ENCODE results near the gene NHEJ1. TPM values are rescaled to one million over a fixed set of nuclear protein-coding genes. Genes with fewer than 3 reads are reported as not detected.

NHEJ1 gene
- total and polyA plus RNA-seq, 8 donors, result 4.5 to 25.5 (median 11.8) TPM

GRCh38 chr2:219122202-219122980 is 38.2 kb downstream of the NHEJ1 start:
- intact Hi-C loops (cut with DNase I; ENCODE audit: low total_unique reads), result no loop called here
- Histone ChIP-seq H3K36me3 (no peaks in the 10 kb centered on the region), H3K27me3 (no peaks in the 10 kb centered on the region), H3K9me3 (no peaks in the 10 kb centered on the region), H3K4me1 (peaks cover 36 to 74% (median 68%) of the 10 kb centered on the region in 4 donors), H3K27ac (peak overlapping the region; percentile 22 to 84 (median 69)), H3K4me3 (no peak overlapping the region)
- 26 to 65% (median 49%) methylated on average over 5 of the region's 5 CpGs for WGBS, 5 donors
- peak in 1 of 2 donors; percentile 77 for DNase-seq
- TF ChIP-seq POLR2A (IDR thresholded peaks at IDR 0.05), result no peak
- no peak for TF ChIP-seq CTCF (IDR thresholded peaks at IDR 0.05)
- TF ChIP-seq EP300 (IDR thresholded peaks at IDR 0.05), result no peak
- peak in 2 of 3 donors; percentile 5 to 56 for TF ChIP-seq POLR2AphosphoS5 (IDR thresholded peaks at IDR 0.05)

GRCh38 chr2:219120082-219120481 is 40.5 kb downstream of the NHEJ1 start:
- H3K4me1 ChIP-seq, result peaks cover 34 to 66% (median 59%) of the 10 kb centered on the region in 4 donors
- no peak overlapping the region for H3K27ac ChIP-seq
- no peak for TF ChIP-seq CTCF (IDR thresholded peaks at IDR 0.05)
- TF ChIP-seq EP300 (IDR thresholded peaks at IDR 0.05), result no peak
- no peak for TF ChIP-seq POLR2A (IDR thresholded peaks at IDR 0.05)
- no peak for TF ChIP-seq POLR2AphosphoS5 (IDR thresholded peaks at IDR 0.05)
- no peaks in the 10 kb centered on the region for H3K36me3 ChIP-seq
- DNase-seq, result no peak
- H3K27me3 ChIP-seq, result no peaks in the 10 kb centered on the region
- H3K9me3 ChIP-seq, result no peaks in the 10 kb centered on the region
- intact Hi-C loops (cut with DNase I; ENCODE audit: low total_unique reads), result no loop called here
- H3K4me3 ChIP-seq, result no peak overlapping the region

GRCh38 chr2:219119422-219120043 is 41.1 kb downstream of the NHEJ1 start:
- Histone ChIP-seq H3K4me1 (peaks cover 28 to 61% (median 53%) of the 10 kb centered on the region in 4 donors), H3K27ac (no peak overlapping the region), H3K9me3 (no peaks in the 10 kb centered on the region), H3K4me3 (no peak overlapping the region), H3K36me3 (no peaks in the 10 kb centered on the region), H3K27me3 (no peaks in the 10 kb centered on the region)
- intact Hi-C loops (cut with DNase I; ENCODE audit: low total_unique reads), result loop anchor here (10.0 kb wide), 1 partner anchor 55 kb away; the partner anchor contains the start of gene IHH
- 40 to 53% (median 45%) methylated on average over 7 of the region's 7 CpGs for WGBS, 5 donors
- DNase-seq, result peak; percentile 79 to 88
- TF ChIP-seq CTCF (IDR thresholded peaks at IDR 0.05) (peak in 5 of 7 experiments; percentile 42 to 87 (median 74)), POLR2AphosphoS5 (IDR thresholded peaks at IDR 0.05) (no peak)

GRCh38 chr2:219118504-219118903 is 42.1 kb downstream of the NHEJ1 start:
- Histone ChIP-seq H3K9me3 (no peaks in the 10 kb centered on the region), H3K27me3 (no peaks in the 10 kb centered on the region), H3K4me3 (no peak overlapping the region), H3K36me3 (no peaks in the 10 kb centered on the region), H3K4me1 (peaks cover 19 to 52% (median 48%) of the 10 kb centered on the region in 4 donors), H3K27ac (peak overlapping the region in 1 of 5 donors; percentile 2)
- WGBS, 5 donors, result 65 to 70% (median 69%) methylated on average over 12 of the region's 12 CpGs
- peak in 1 of 2 donors; percentile 67 for DNase-seq
- intact Hi-C loops (cut with DNase I; ENCODE audit: low total_unique reads), result loop anchor here (10.0 kb wide), 1 partner anchor 54 kb away; the partner anchor contains the start of gene IHH
- TF ChIP-seq CTCF (IDR thresholded peaks at IDR 0.05), result no peak
- TF ChIP-seq POLR2A (IDR thresholded peaks at IDR 0.05), result no peak
- no peak for TF ChIP-seq POLR2AphosphoS5 (IDR thresholded peaks at IDR 0.05)
- TF ChIP-seq EP300 (IDR thresholded peaks at IDR 0.05), result no peak
